Endometrium (tissue), 2 donors: ENCODE measurements around the gene PECR.
"Not testable (repeated sequence)": the region's sequence is repeated elsewhere in the genome, so short reads cannot be mapped to it uniquely, and the experiment has no call there.

Experiments
- FAIRE-seq: peaks from 2 replicates; lab custom pipeline; 2012; peaks lifted over from hg19 to GRCh38; lab: Jason Lieb, UNC
- donor health status: control.
- donor health status: control.

PECR gene

GRCh38 chr2:216002101-216002678, 79.4 kb downstream of the PECR start:
- no peak for FAIRE-seq

- FAIRE-seq = no peak
Observed at GRCh38 chr2:216001216-216002100, 80.2 kb downstream of the PECR start.

GRCh38 chr2:215998636-215999035, 83.0 kb downstream of the PECR start:
- FAIRE-seq = no peak

GRCh38 chr2:215997219-215997618, 84.4 kb downstream of the PECR start:
- FAIRE-seq = no peak

GRCh38 chr2:215994911-215995310, 86.7 kb downstream of the PECR start:
- no peak for FAIRE-seq

GRCh38 chr2:215988556-215989207, 92.9 kb downstream of the PECR start:
- FAIRE-seq = not testable (repeated sequence)
